Hematopoietic multipotent progenitor cell treated with erythropoietin and hydrocortisone succinate and interleukin-3 and kit ligand, for 6 days (in vitro differentiated cells): ENCODE data around the gene AADAT.

Experiments used
- DNase-seq: peaks from one replicate; pipeline ENCODE4 v3.0.0-alpha.2; 2015

AADAT gene

GRCh38 chr4:170027181-170027829 is 62.5 kb downstream of the AADAT start:
- peak; percentile 97 for DNase-seq

GRCh38 chr4:170026253-170027021 is 63.3 kb downstream of the AADAT start, which contains the start of gene MFAP3L:
TSS of gene MFAP3L (minus strand) at chr4:170026395. CDS start at chr4:170005877, 20,518 bp downstream.
- DNase-seq = peak; percentile 86

- no peak for DNase-seq
Observed at GRCh38 chr4:170025523-170026252, 64.1 kb downstream of the AADAT start.

- no peak for DNase-seq
Observed at GRCh38 chr4:170022211-170022610, 67.5 kb downstream of the AADAT start.

- DNase-seq = peak; percentile 39
Observed at GRCh38 chr4:170017252-170017651, 72.5 kb downstream of the AADAT start.

GRCh38 chr4:170015285-170015684 is 74.5 kb downstream of the AADAT start:
- DNase-seq = no peak

- no peak for DNase-seq
Observed at GRCh38 chr4:170014359-170015011, 75.3 kb downstream of the AADAT start.

- no peak for DNase-seq
Observed at GRCh38 chr4:170012629-170012958, 77.2 kb downstream of the AADAT start.

GRCh38 chr4:170011921-170012628 is 77.7 kb downstream of the AADAT start:
- DNase-seq = peak; percentile 51
